Naive thymus-derived CD4-positive, alpha-beta T cell (primary cell): ENCODE results near the gene GPRIN1. TPM values are rescaled to one million over a fixed set of nuclear protein-coding genes. Genes with fewer than 3 reads are reported as not detected.

ENCODE experiments used
- ATAC-seq: fragments of 150-1000 bp; cut with Tn5 transposase; 2 replicates; pipeline ENCODE4 v1.10.0; 2021; ENCODE audit warnings: mild to moderate bottlenecking, moderate library complexity
- CTCF ChIA-PET: fragments of 350-600 bp; sonication (Branson Sonifier 250); formaldehyde crosslinking; loops from one replicate; lab custom pipeline; 2021; ENCODE audit warnings: antibody characterized with exemption; lab: Charles Lee
- POLR2A ChIA-PET: fragments of 350-600 bp; sonication (Branson Sonifier 250); formaldehyde crosslinking; loops from one replicate; lab custom pipeline; 2021; ENCODE audit warnings: antibody characterized with exemption, inconsistent platforms; lab: Charles Lee
- DNase-seq, 9 donors: peaks; one replicate each; pipeline versions ENCODE4 v3.0.0 to v3.0.0-alpha.2; 2020 to 2022; ENCODE audit warnings: mixed read lengths in 1 of 9
- H3K27ac ChIP-seq: one replicate; pipeline ENCODE4 v1.7.0; 2013; ENCODE audit warnings: mild to moderate bottlenecking, low read depth, low read length, moderate library complexity
- H3K27me3 ChIP-seq, 2 donors: one replicate each; pipeline ENCODE4 v1.7.0; 2013; ENCODE audit warnings: low read length in 2 of 2, mild to moderate bottlenecking in 2 of 2, moderate library complexity in 2 of 2; ENCODE audit not compliant: control insufficient read depth in 2 of 2, insufficient read depth in 2 of 2
- H3K36me3 ChIP-seq, 3 experiments: 1 replicate in 2 of 3; 2 replicates in 1 of 3; pipeline ENCODE4 v1.7.0; 2013; ENCODE audit warnings: low read length in 3 of 3, mild to moderate bottlenecking in 3 of 3, moderate library complexity in 1 of 3; ENCODE audit not compliant: insufficient read depth in 3 of 3, control insufficient read depth in 2 of 3
- H3K4me1 ChIP-seq, 2 donors: one replicate each; pipeline ENCODE4 v1.7.0; 2013; ENCODE audit warnings: low read length in 2 of 2, mild to moderate bottlenecking in 2 of 2, moderate library complexity in 1 of 2; ENCODE audit not compliant: control insufficient read depth in 2 of 2, insufficient read depth in 2 of 2
- H3K4me3 ChIP-seq: 2 replicates; pipeline ENCODE4 v1.7.0; 2013; ENCODE audit warnings: mild to moderate bottlenecking, low read length
- H3K9me3 ChIP-seq, 3 experiments: 1 replicate in 2 of 3; 2 replicates in 1 of 3; pipeline ENCODE4 v1.7.0; 2013; ENCODE audit warnings: low read length in 3 of 3; ENCODE audit not compliant: control insufficient read depth in 2 of 3
- H3K27ac Mint-ChIP-seq, 9 donors: one replicate each; pipeline ENCODE4 v1.8.0; 2020 to 2022; ENCODE audit warnings: mixed read lengths in 9 of 9, mild to moderate bottlenecking in 8 of 9, moderate library complexity in 5 of 9, inconsistent platforms in 2 of 9
- H3K27me3 Mint-ChIP-seq, 5 donors: one replicate each; pipeline ENCODE4 v1.8.0; 2021 to 2022; ENCODE audit warnings: mixed read lengths in 5 of 5, mild to moderate bottlenecking in 1 of 5
- H3K36me3 Mint-ChIP-seq, 5 donors: one replicate each; pipeline ENCODE4 v1.8.0; 2020 to 2022; ENCODE audit warnings: mixed read lengths in 5 of 5, mild to moderate bottlenecking in 3 of 5, inconsistent platforms in 1 of 5
- H3K4me1 Mint-ChIP-seq, 7 donors: one replicate each; pipeline ENCODE4 v1.8.0; 2020 to 2022; ENCODE audit warnings: mixed read lengths in 7 of 7, mild to moderate bottlenecking in 3 of 7, inconsistent platforms in 1 of 7
- H3K4me3 Mint-ChIP-seq, 10 donors: one replicate each; pipeline ENCODE4 v1.8.0; 2020 to 2022; ENCODE audit warnings: mild to moderate bottlenecking in 10 of 10, mixed read lengths in 10 of 10, moderate library complexity in 6 of 10, inconsistent platforms in 2 of 10
- H3K9me3 Mint-ChIP-seq, 11 donors: one replicate each; pipeline ENCODE4 v1.8.0; 2020 to 2022; ENCODE audit warnings: mixed read lengths in 11 of 11, mild to moderate bottlenecking in 4 of 11, inconsistent platforms in 1 of 11, moderate library complexity in 1 of 11
- intact Hi-C, 2 donors: fragments of 100-400 bp; cut with micrococcal nuclease; formaldehyde crosslinking; loops; one replicate each; pipeline ENCODE4 v1.15.1; 2023
- polyA plus RNA-seq, 2 donors: library from polyadenylated mRNA; unstranded; fragments of 300-500 nt; fragmentation: Illumina TruSeq; gene quantifications; one replicate each; pipeline ENCODE4 v1.2.3, GENCODE V29; 2021
- total RNA-seq, 6 experiments: library from RNA in 5 of 6; stranded (reverse) in 5 of 6; gene quantifications; 1 replicate in 5 of 6; 2 replicates in 1 of 6; pipeline ENCODE4 v1.2.3 and lab custom pipeline; 2021 to 2026

Gene GPRIN1
- total and polyA plus RNA-seq, 7 experiments from 2014 or later, result 0.08 to 2.3 (median 0.32) TPM; not detected in 3

DNA sequence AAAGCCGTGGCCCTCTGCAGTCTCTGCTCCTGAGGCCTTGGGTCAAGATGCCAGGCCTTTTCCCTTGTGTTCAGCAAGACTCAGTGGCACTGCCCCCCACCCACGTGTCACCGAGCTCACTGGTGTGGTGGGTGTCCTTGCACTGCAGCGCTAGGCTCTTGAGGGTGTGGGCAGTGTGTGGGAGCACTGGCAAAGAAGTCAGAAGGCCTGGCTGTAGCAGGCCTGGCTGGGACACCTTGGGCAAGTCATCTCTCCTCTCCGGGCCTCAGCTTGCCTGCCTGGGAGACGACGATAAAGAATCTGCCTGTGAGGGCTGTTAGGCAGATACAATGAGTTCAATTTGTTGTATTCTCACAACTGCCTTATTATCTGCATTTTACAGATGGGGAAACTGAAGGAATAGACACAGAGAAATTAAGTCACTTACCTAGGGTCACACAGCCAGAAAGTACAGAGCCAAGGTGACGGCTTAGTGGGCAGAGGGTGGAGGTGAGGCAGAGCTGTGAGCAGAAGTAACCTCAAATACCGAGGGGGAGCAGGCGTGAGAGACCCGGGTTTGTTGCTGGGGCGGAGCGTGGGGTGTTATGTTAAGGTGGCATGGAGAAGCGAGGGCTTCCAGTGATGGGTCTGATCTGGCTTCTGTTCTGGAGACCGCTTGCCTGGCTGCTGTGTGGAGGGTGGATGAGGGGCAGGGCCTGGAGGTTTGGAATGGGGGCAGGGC, 38.7 kb upstream of the GPRIN1 start:
- DNase-seq (peak in 5 of 9 donors; percentile 16 to 34 (median 27)), ATAC-seq (peak; percentile 28)
- CTCF ChIA-PET, result interaction anchor here (0.7 to 1.4 kb wide), 3 partner anchors 9 to 971 kb away, joined by 3 to 5 read pairs (median 4); no protein-coding TSS in a partner anchor
- Histone ChIP-seq H3K27me3 (no peaks in the 10 kb centered on the region), H3K4me1 (peaks cover 21 to 40% of the 10 kb centered on the region in 2 donors), H3K9me3 (no peaks in the 10 kb centered on the region), H3K36me3 (no peaks in the 10 kb centered on the region), H3K27ac (peak overlapping the region; percentile 68), H3K4me3 (peak overlapping the region; percentile 50)
- intact Hi-C loops, result loop anchor here (1.0 to 10.0 kb wide), 4 partner anchors 10 to 1124 kb away; partner anchors contain the start of genes MXD3 (in 1 of the 2) and TMED9 (in 1 of the 2)
- POLR2A ChIA-PET, result interaction anchor here (2.4 to 5.3 kb wide), 2 partner anchors 11 to 111 kb away, joined by 10 to 36 read pairs; partner anchors contain the start of gene RNF44
- Mint-ChIP-seq H3K27ac (peak overlapping the region; percentile 77 to 95 (median 86)), H3K4me3 (peak overlapping the region; percentile 78 to 94 (median 84)), H3K36me3 (peaks cover 0 to 11% (median 3%) of the 10 kb centered on the region in 5 donors), H3K4me1 (peaks cover 34 to 69% (median 53%) of the 10 kb centered on the region in 7 donors), H3K9me3 (no peaks in the 10 kb centered on the region), H3K27me3 (no peaks in the 10 kb centered on the region)

DNA sequence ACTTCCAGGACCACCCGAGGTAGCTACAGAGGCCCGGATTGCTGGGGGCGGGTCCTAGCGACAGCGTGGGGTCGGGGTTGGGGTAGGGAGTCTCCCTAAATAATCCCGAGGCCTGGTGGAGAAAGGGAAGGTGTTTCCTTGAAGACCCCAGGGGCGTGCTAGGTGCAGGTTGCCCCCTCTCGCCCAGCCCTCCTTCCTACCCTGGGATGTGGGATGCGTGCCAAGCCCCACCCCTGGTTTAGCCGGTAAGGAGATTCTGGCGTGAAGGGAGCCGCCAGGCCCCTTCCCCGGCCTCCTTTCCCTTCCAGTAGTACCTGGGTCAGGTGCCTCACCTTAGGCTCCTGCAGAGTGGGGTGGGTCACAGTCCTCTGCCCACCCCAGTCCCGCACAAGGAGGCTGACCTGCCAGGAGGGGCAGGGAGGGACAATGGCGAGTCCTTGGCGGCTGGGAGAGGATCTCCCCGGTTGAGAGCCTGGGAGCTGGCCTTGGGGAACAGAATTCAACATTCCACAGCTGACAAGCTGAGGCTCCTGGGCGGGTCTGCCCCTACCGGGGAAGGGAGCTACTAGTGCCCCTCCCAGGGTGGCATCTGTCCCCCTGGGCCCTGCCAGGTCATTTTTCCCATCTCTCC, 38.0 kb upstream of the GPRIN1 start:
- H3K9me3 ChIP-seq, result no peaks in the 10 kb centered on the region
- peaks cover 21 to 34% of the 10 kb centered on the region in 2 donors for H3K4me1 ChIP-seq
- H3K36me3 ChIP-seq, result no peaks in the 10 kb centered on the region
- Mint-ChIP-seq H3K4me1 (peaks cover 29 to 62% (median 46%) of the 10 kb centered on the region in 7 donors), H3K36me3 (peaks cover 0 to 5% (median 0%) of the 10 kb centered on the region in 5 donors), H3K27ac (peak overlapping the region; percentile 79 to 95 (median 87)), H3K27me3 (no peaks in the 10 kb centered on the region), H3K4me3 (peak overlapping the region; percentile 78 to 94 (median 84)), H3K9me3 (no peaks in the 10 kb centered on the region)
- ChIA-PET POLR2A (interaction anchor here (1.2 to 5.3 kb wide), 4 partner anchors 11 to 200 kb away, joined by 3 to 36 read pairs (median 8); partner anchors contain the start of genes FAF2 and RNF44), CTCF (interaction anchor here (2.0 kb wide), 1 partner anchor 12 kb away, joined by 16 read pairs; no protein-coding TSS in a partner anchor)
- H3K4me3 ChIP-seq, result peak overlapping the region; percentile 50
- H3K27ac ChIP-seq, result peak overlapping the region; percentile 68
- intact Hi-C loops, result loop anchor here (1.0 to 10.0 kb wide), 18 partner anchors 10 to 1123 kb away; partner anchors contain the start of genes CLTB (in 2 of the 2), GPRIN1 (in 2 of the 2), RNF44 (in 2 of the 2) and EIF4E1B (in 1 of the 2)
- H3K27me3 ChIP-seq, result no peaks in the 10 kb centered on the region
- DNase-seq, result peak in 1 of 9 donors; percentile 18
- ATAC-seq, result no peak

DNA sequence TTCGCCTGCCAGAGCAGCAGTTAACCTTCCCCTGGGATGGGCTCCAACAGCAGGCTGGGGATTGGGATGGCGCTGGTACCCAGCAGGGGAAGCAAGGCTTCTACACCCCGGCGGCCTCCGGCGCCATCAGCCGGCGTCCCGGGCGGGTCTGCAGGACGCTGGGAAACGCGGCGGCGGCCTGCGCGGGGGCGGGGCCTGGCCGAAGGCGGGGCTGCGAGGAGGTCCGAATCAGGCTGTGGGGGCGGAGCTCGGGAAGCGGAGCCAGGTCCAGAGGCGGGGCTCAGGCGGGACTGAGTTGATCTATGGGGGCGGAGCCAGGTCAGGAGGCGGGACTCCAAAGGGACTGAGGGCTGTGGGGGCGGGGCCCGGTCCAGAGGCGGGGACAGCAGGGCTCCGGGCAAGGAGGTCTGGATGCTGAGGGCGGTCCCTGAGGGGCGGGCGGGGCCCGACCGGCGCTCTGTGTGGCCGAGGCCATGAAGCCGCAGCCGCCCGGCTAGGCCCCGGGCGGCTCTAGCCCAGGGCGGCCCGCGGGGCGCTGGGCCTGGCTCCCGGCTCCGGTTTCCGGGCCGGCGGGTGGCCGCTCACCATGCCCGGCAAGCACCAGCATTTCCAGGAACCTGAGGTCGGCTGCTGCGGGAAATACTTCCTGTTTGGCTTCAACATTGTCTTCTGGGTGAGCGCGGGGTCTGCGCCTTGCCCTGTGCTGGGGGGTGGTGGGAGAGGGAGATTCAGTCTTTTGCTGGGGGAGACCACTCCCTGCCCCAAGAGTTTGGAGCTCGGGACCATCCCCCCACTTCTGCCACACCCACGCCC, 37.3 kb upstream of the GPRIN1 start, which contains the start of gene TSPAN17:
TSS of gene TSPAN17 (plus strand) at position 455 of the 813 bp plus-strand sequence. CDS start at position 587, 132 bp downstream.
- Histone ChIP-seq H3K36me3 (no peaks in the 10 kb centered on the region), H3K4me3 (peak within 1 kb of the TSS; percentile 50), H3K4me1 (peaks cover 21 to 28% of the 10 kb centered on the region in 2 donors), H3K27me3 (no peaks in the 10 kb centered on the region), H3K9me3 (no peaks in the 10 kb centered on the region), H3K27ac (peak within 1 kb of the TSS; percentile 68)
- Mint-ChIP-seq H3K27ac (peak within 1 kb of the TSS; percentile 79 to 95 (median 90)), H3K27me3 (no peaks in the 10 kb centered on the region), H3K4me3 (peak within 1 kb of the TSS; percentile 79 to 94 (median 89)), H3K4me1 (peaks cover 29 to 55% (median 45%) of the 10 kb centered on the region in 7 donors), H3K36me3 (peaks cover 0 to 5% (median 0%) of the 10 kb centered on the region in 5 donors), H3K9me3 (no peaks in the 10 kb centered on the region)
- DNase-seq, result peak; percentile 87 to 99 (median 89)
- CTCF ChIA-PET, result interaction anchor here (0.6 to 2.0 kb wide), 3 partner anchors 13 to 51 kb away, joined by 3 to 16 read pairs (median 3); no protein-coding TSS in a partner anchor
- intact Hi-C loops, result loop anchor here (1.0 to 10.0 kb wide), 18 partner anchors 11 to 1122 kb away; partner anchors contain the start of genes CLTB (in 2 of the 2), GPRIN1 (in 2 of the 2), RNF44 (in 2 of the 2) and EIF4E1B (in 1 of the 2)
- ATAC-seq, result peak; percentile 97
- POLR2A ChIA-PET, result interaction anchor here (0.6 to 5.3 kb wide), 9 partner anchors 12 to 858 kb away, joined by 3 to 36 read pairs (median 4); partner anchors contain the start of genes FAF2 and RNF44

DNA sequence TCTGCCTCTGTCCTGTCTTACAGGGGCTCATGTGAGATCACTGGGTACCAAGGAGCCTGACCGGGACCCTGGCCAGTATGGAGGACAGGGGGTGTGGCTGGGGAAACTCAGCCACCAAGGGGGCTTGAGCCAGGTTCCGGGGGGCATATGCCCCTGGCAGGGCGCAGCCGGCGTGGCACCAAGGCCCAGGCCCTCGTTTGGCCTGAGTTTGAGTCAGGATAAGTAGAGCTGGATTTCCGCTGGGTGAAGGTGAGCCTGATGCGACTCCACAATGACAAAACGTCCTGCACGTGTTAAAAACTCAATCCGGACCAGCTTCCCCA, 36.7 kb upstream of the GPRIN1 start:
- H3K27ac ChIP-seq, result peak overlapping the region; percentile 68
- Mint-ChIP-seq H3K4me1 (peaks cover 29 to 49% (median 43%) of the 10 kb centered on the region in 7 donors), H3K27ac (peak overlapping the region; percentile 79 to 95 (median 90)), H3K4me3 (peak overlapping the region; percentile 79 to 93 (median 89)), H3K36me3 (peaks cover 0 to 5% (median 0%) of the 10 kb centered on the region in 5 donors), H3K27me3 (no peaks in the 10 kb centered on the region), H3K9me3 (no peaks in the 10 kb centered on the region)
- DNase-seq, result no peak
- ChIA-PET POLR2A (interaction anchor here (0.6 to 5.3 kb wide), 7 partner anchors 13 to 858 kb away, joined by 3 to 36 read pairs (median 4); partner anchors contain the start of gene FAF2), CTCF (interaction anchor here (0.6 to 2.0 kb wide), 3 partner anchors 14 to 50 kb away, joined by 3 to 16 read pairs (median 3); no protein-coding TSS in a partner anchor)
- H3K4me3 ChIP-seq, result peak overlapping the region; percentile 50
- H3K27me3 ChIP-seq, result no peaks in the 10 kb centered on the region
- H3K4me1 ChIP-seq, result peaks cover 21 to 28% of the 10 kb centered on the region in 2 donors
- no peak for ATAC-seq
- no peaks in the 10 kb centered on the region for H3K36me3 ChIP-seq
- intact Hi-C loops, result loop anchor here (1.0 to 10.0 kb wide), 18 partner anchors 12 to 1122 kb away; partner anchors contain the start of genes CLTB (in 2 of the 2), GPRIN1 (in 2 of the 2), RNF44 (in 2 of the 2) and EIF4E1B (in 1 of the 2)
- H3K9me3 ChIP-seq, result no peaks in the 10 kb centered on the region

DNA sequence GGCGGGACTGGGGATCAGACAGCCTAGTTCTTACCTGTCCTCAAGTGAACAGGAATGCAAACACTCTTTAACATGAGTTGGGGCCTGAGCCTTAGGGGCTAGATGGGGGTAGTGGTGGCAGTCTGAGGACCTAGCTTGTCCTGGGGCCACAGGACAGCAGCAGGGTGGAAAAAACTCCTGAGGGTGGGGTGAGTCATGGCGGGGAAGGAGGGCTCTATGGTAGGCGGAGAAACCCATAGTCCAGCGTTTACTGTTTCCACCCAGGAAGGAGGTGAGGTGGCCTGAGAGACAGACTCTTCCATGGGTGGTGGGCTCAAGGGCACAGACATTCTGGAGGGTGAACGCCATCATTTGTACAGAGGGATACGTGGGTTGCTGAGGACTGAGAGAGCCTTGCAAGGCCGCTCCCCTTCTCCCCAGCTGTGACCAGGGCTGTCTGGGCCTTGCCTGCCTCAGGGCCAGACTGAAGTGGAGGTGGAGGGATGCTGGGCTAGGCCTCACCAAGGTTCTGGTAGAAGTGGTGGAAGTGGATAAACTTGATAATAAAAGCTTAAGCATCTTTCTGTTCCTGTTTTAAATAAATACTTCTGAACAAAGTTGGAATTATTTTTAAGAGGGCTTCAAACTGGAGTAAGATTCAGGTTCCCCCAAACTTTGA, 36.2 kb upstream of the GPRIN1 start:
- Mint-ChIP-seq H3K4me3 (peak overlapping the region; percentile 79 to 93 (median 89)), H3K36me3 (peaks cover 0 to 5% (median 0%) of the 10 kb centered on the region in 5 donors), H3K9me3 (no peaks in the 10 kb centered on the region), H3K27ac (peak overlapping the region; percentile 79 to 95 (median 90)), H3K27me3 (no peaks in the 10 kb centered on the region), H3K4me1 (peaks cover 29 to 45% (median 39%) of the 10 kb centered on the region in 7 donors)
- peak overlapping the region; percentile 68 for H3K27ac ChIP-seq
- H3K36me3 ChIP-seq, result no peaks in the 10 kb centered on the region
- peak overlapping the region; percentile 50 for H3K4me3 ChIP-seq
- DNase-seq, result no peak
- ChIA-PET CTCF (interaction anchor here (0.6 to 2.0 kb wide), 4 partner anchors 14 to 50 kb away, joined by 3 to 16 read pairs (median 3); no protein-coding TSS in a partner anchor), POLR2A (interaction anchor here (0.6 to 5.3 kb wide), 4 partner anchors 13 to 198 kb away, joined by 3 to 36 read pairs (median 4); partner anchors contain the start of gene FAF2)
- ATAC-seq, result no peak
- no peaks in the 10 kb centered on the region for H3K27me3 ChIP-seq
- H3K9me3 ChIP-seq, result no peaks in the 10 kb centered on the region
- H3K4me1 ChIP-seq, result peaks cover 21 to 28% of the 10 kb centered on the region in 2 donors
- intact Hi-C loops, result loop anchor here (2.0 to 10.0 kb wide), 7 partner anchors 35 to 1121 kb away; partner anchors contain the start of genes GPRIN1 (in 2 of the 2), CLTB (in 1 of the 2), MXD3 (in 1 of the 2) and TMED9 (in 1 of the 2)
